Activated B cell treated with CpG ODN at 0.5 μM for 24 hours (primary cell): ENCODE data around the gene WFS1. TPM values are rescaled to one million over a fixed set of nuclear protein-coding genes. Genes with fewer than 3 reads are reported as not detected.
A peak's percentile ranks its signal among the peaks of the same experiment; 100 is the strongest.

Experiments used
- ATAC-seq: fragments of 200-7000 bp; cut with Tn5 transposase; one replicate; pipeline ENCODE4 v1.10.0; 2021; ENCODE audit warnings: low read depth, mild to moderate bottlenecking, moderate library complexity
- CTCF ChIA-PET: fragments of 350-600 bp; sonication (Branson Sonifier 250); formaldehyde crosslinking; loops from one replicate; lab custom pipeline; 2021; ENCODE audit warnings: antibody characterized with exemption; lab: Charles Lee
- POLR2A ChIA-PET: fragments of 350-600 bp; sonication (Branson Sonifier 250); formaldehyde crosslinking; loops from one replicate; lab custom pipeline; 2021; ENCODE audit warnings: antibody characterized with exemption; lab: Charles Lee
- DNase-seq: peaks from one replicate; pipeline ENCODE4 v3.0.0; 2022
- H3K27ac Mint-ChIP-seq: one replicate; pipeline ENCODE4 v1.8.0; 2020; ENCODE audit warnings: mixed read lengths
- H3K27me3 Mint-ChIP-seq: one replicate; pipeline ENCODE4 v1.8.0; 2021; ENCODE audit warnings: mixed read lengths
- H3K36me3 Mint-ChIP-seq: one replicate; pipeline ENCODE4 v1.8.0; 2021; ENCODE audit warnings: low read depth, mixed read lengths
- H3K4me1 Mint-ChIP-seq: one replicate; pipeline ENCODE4 v1.8.0; 2021; ENCODE audit warnings: mixed read lengths
- H3K4me3 Mint-ChIP-seq: one replicate; pipeline ENCODE4 v1.8.0; 2020; ENCODE audit warnings: mild to moderate bottlenecking, mixed read lengths
- H3K9me3 Mint-ChIP-seq: one replicate; pipeline ENCODE4 v1.8.0; 2020; ENCODE audit warnings: mixed read lengths
- CTCF ChIP-seq: fragments of 200-600 bp; IDR thresholded peaks from one replicate; pipeline ENCODE4 v1.8.0; 2022; ENCODE audit warnings: antibody characterized with exemption, mild to moderate bottlenecking
- intact Hi-C: fragments of 100-400 bp; cut with micrococcal nuclease; formaldehyde crosslinking; loops from one replicate; pipeline ENCODE4 v1.15.1; 2024
- total RNA-seq: library from RNA; stranded (reverse); gene quantifications from 2 replicates; pipeline ENCODE4 v1.2.3, GENCODE V29; 2022

WFS1 gene
- total RNA-seq, 1 donor from 2014 or later = 2.4 TPM

- Mint-ChIP-seq H3K4me3 (no peak overlapping the region), H3K27me3 (peaks cover 41% of the 10 kb centered on the region), H3K4me1 (no peaks in the 10 kb centered on the region), H3K9me3 (no peaks in the 10 kb centered on the region), H3K27ac (no peak overlapping the region), H3K36me3 (no peaks in the 10 kb centered on the region)
- TF ChIP-seq CTCF = no peak
- no peak for ATAC-seq
- CTCF ChIA-PET = interaction anchor here (1.0 to 12.0 kb wide), 5 partner anchors 13 to 329 kb away, joined by 3 to 232 read pairs (median 5); no protein-coding TSS in a partner anchor
- intact Hi-C loops = loop anchor here (1.0 to 2.0 kb wide), 3 partner anchors 76 to 250 kb away; no protein-coding TSS in a partner anchor
- no peak for DNase-seq
- POLR2A ChIA-PET = no interaction called here
These were observed 56.8 kb downstream of the WFS1 start for GRCh38 chr4:6326312-6327060.

- intact Hi-C loops = loop anchor here (1.0 to 2.0 kb wide), 3 partner anchors 77 to 251 kb away; no protein-coding TSS in a partner anchor
- peak; percentile 72 for ATAC-seq
- Mint-ChIP-seq H3K27ac (no peak overlapping the region), H3K9me3 (no peaks in the 10 kb centered on the region), H3K36me3 (no peaks in the 10 kb centered on the region), H3K27me3 (peaks cover 33% of the 10 kb centered on the region), H3K4me3 (no peak overlapping the region), H3K4me1 (no peaks in the 10 kb centered on the region)
- CTCF ChIA-PET = interaction anchor here (0.6 to 12.0 kb wide), 11 partner anchors 7 to 329 kb away, joined by 3 to 232 read pairs (median 3); partner anchors contain the start of gene WFS1
- DNase-seq = peak; percentile 68
- POLR2A ChIA-PET = no interaction called here
- TF ChIP-seq CTCF = no peak
These were observed 57.7 kb downstream of the WFS1 start for GRCh38 chr4:6327220-6327917.

- no peaks in the 10 kb centered on the region for H3K36me3 Mint-ChIP-seq
- H3K4me1 Mint-ChIP-seq = no peaks in the 10 kb centered on the region
- TF ChIP-seq CTCF = no peak
- CTCF ChIA-PET = interaction anchor here (1.4 to 12.0 kb wide), 2 partner anchors 8 to 78 kb away, joined by 3 to 232 read pairs; no protein-coding TSS in a partner anchor
- intact Hi-C loops = no loop called here
- H3K4me3 Mint-ChIP-seq = no peak overlapping the region
- H3K9me3 Mint-ChIP-seq = no peaks in the 10 kb centered on the region
- POLR2A ChIA-PET = no interaction called here
- peaks cover 25% of the 10 kb centered on the region for H3K27me3 Mint-ChIP-seq
- no peak for DNase-seq
- no peak for ATAC-seq
- no peak overlapping the region for H3K27ac Mint-ChIP-seq
These were observed 58.9 kb downstream of the WFS1 start for GRCh38 chr4:6328526-6328925.

- Mint-ChIP-seq H3K27ac (no peak overlapping the region), H3K9me3 (no peaks in the 10 kb centered on the region), H3K4me1 (no peaks in the 10 kb centered on the region), H3K27me3 (peaks cover 20% of the 10 kb centered on the region), H3K4me3 (no peak overlapping the region), H3K36me3 (no peaks in the 10 kb centered on the region)
- ChIA-PET POLR2A (interaction anchor here (0.6 kb wide), 1 partner anchor 611 kb away, joined by 3 read pairs; no protein-coding TSS in a partner anchor), CTCF (interaction anchor here (12.0 kb wide), 1 partner anchor 79 kb away, joined by 232 read pairs; no protein-coding TSS in a partner anchor)
- intact Hi-C loops = no loop called here
- no peak for ATAC-seq
- DNase-seq = no peak
- no peak for TF ChIP-seq CTCF
These were observed 60.1 kb downstream of the WFS1 start for GRCh38 chr4:6329478-6330383.
